K562 (cell line): ENCODE data around the gene FGGY. TPM values are rescaled to one million over a fixed set of nuclear protein-coding genes. Genes with fewer than 3 reads are reported as not detected.

Source experiments
- ATAC-seq: fragments of 200-7000 bp; cut with Tn5 transposase; 3 replicates; pipeline ENCODE4 v1.9.1; 2020; ENCODE audit warnings: moderate library complexity
- BruUV-seq: library from RNA; stranded (reverse); fragments of 400-500 nt; replicated peaks from 2 replicates; lab custom pipeline; 2021; lab: Mats Ljungman, UMichigan
- CTCF ChIA-PET: fragments of 300-600 bp; formaldehyde crosslinking; extraction: SDS; loops from one replicate; lab custom pipeline; 2021; ENCODE audit warnings: low intra/inter-chr PET ratio; lab: Yijun Ruan, JAX
- POLR2A ChIA-PET: fragments of 300-600, 350-650 bp; sonication (Branson Sonifier 250); formaldehyde crosslinking; extraction: SDS; loops from one replicate; lab custom pipeline; 2021; ENCODE audit warnings: antibody characterized with exemption, inconsistent platforms; lab: Yijun Ruan, JAX
- DNase-seq, 4 experiments: peaks; one replicate each; pipeline versions ENCODE4 v3.0.0 to v3.0.0-alpha.2; 2011 to 2018; ENCODE audit warnings: low spot score in 3 of 4, mixed read lengths in 3 of 4; ENCODE audit errors: extremely low read depth in 1 of 4
- FAIRE-seq: peaks from 2 replicates; lab custom pipeline; 2011; peaks lifted over from hg19 to GRCh38; lab: Jason Lieb, UNC
- H2AFZ ChIP-seq: 2 replicates; pipeline ENCODE4 v1.6.0; 2011; ENCODE audit warnings: low read depth, low read length, control low read depth, inconsistent platforms
- H3K27ac ChIP-seq: fragments of 200-600 bp; 3 replicates; pipeline ENCODE4 v1.8.0; 2011; ENCODE audit warnings: low read depth, mild to moderate bottlenecking, control low read depth, inconsistent platforms, low read length, moderate library complexity, mixed read lengths; ENCODE audit errors: extremely low read depth
- H3K27me3 ChIP-seq, 2 experiments: fragments of 300-600 bp in 1 of 2; 2 replicates in 1 of 2; 3 replicates in 1 of 2; pipeline versions ENCODE4 v1.6.0 to v1.8.0; 2011; ENCODE audit warnings: inconsistent platforms in 2 of 2, low read length in 2 of 2, mild to moderate bottlenecking in 1 of 2, mixed read lengths in 1 of 2, moderate library complexity in 1 of 2; ENCODE audit not compliant: control insufficient read depth in 2 of 2, insufficient read depth in 2 of 2
- H3K36me3 ChIP-seq: fragments of 300-600 bp; 3 replicates; pipeline ENCODE4 v1.8.0; 2011; ENCODE audit warnings: mild to moderate bottlenecking, low read length, inconsistent platforms; ENCODE audit not compliant: control insufficient read depth, insufficient read depth
- H3K4me1 ChIP-seq, 2 experiments: fragments of 200-600 bp in 1 of 2; replicated peaks in 1 of 2; 2 replicates in 1 of 2; 3 replicates in 1 of 2; pipeline versions ENCODE4 v1.5.1 to v1.8.0; 2011; ENCODE audit warnings: inconsistent platforms in 2 of 2, low read length in 2 of 2, mild to moderate bottlenecking in 1 of 2, mixed read lengths in 1 of 2, moderate library complexity in 1 of 2; ENCODE audit not compliant: control insufficient read depth in 2 of 2, insufficient read depth in 2 of 2
- H3K4me2 ChIP-seq: 2 replicates; pipeline ENCODE4 v1.6.1; 2011; ENCODE audit warnings: low read length, control low read depth, inconsistent platforms, mixed read lengths; ENCODE audit not compliant: insufficient read depth
- H3K4me3 ChIP-seq: fragments of 200-600 bp; sonication (generic), shearing (Covaris generic); 2 replicates; pipeline ENCODE4 v1.5.1; 2016; ENCODE audit warnings: control low read depth, inconsistent platforms
- H3K79me2 ChIP-seq: fragments of 200-600 bp; 3 replicates; pipeline ENCODE4 v1.8.0; 2011; ENCODE audit warnings: low read length, inconsistent platforms; ENCODE audit not compliant: control insufficient read depth, insufficient read depth
- H3K9ac ChIP-seq, 2 experiments: 2 replicates each; pipeline versions ENCODE4 v1.6.0 to v1.6.1; 2011; ENCODE audit warnings: low read depth in 2 of 2, low read length in 2 of 2, control low read depth in 1 of 2, inconsistent platforms in 1 of 2, mild to moderate bottlenecking in 1 of 2, mixed read lengths in 1 of 2; ENCODE audit not compliant: insufficient read depth in 1 of 2
- H3K9me1 ChIP-seq: one replicate; pipeline ENCODE4 v1.6.0; 2011; ENCODE audit warnings: inconsistent platforms, mild to moderate bottlenecking, low read length, moderate library complexity; ENCODE audit not compliant: control insufficient read depth, insufficient read depth
- H3K9me3 ChIP-seq: replicated peaks from 2 replicates; pipeline ENCODE4 v1.5.1; 2011; ENCODE audit warnings: low read depth, low read length, inconsistent platforms; ENCODE audit not compliant: control insufficient read depth, insufficient read depth
- H4K20me1 ChIP-seq: replicated peaks from 2 replicates; pipeline ENCODE4 v1.6.1; 2011; ENCODE audit warnings: low read length, inconsistent platforms, mixed read lengths; ENCODE audit not compliant: control insufficient read depth, insufficient read depth
- CBX2 ChIP-seq: fragments of 200-600 bp; sonication (generic); IDR thresholded peaks from one replicate; pipeline ENCODE4 v1.6.1; 2012; ENCODE audit warnings: mild to moderate bottlenecking, low read length, inconsistent platforms; ENCODE audit not compliant: insufficient read depth, poor library complexity, severe bottlenecking
- CHD1 ChIP-seq: fragments of 200-600 bp; sonication (generic); IDR thresholded peaks from one replicate; pipeline ENCODE4 v1.6.1; 2012; ENCODE audit warnings: mild to moderate bottlenecking, moderate library complexity, low read length, inconsistent platforms
- DPF2 ChIP-seq: fragments of 450-650 bp; IDR thresholded peaks from 2 replicates; pipeline ENCODE4 v1.6.1; 2016
- E2F6 ChIP-seq, 2 experiments: IDR thresholded peaks; 2 replicates each; pipeline ENCODE4 v1.6.1; 2011; ENCODE audit warnings: borderline replicate concordance in 1 of 2, control low read depth in 1 of 2, low read depth in 1 of 2, low read length in 1 of 2, mild to moderate bottlenecking in 1 of 2, mixed read lengths in 1 of 2, moderate library complexity in 1 of 2; ENCODE audit not compliant: insufficient read depth in 1 of 2, insufficient read length in 1 of 2, poor library complexity in 1 of 2, severe bottlenecking in 1 of 2; ENCODE audit errors: extremely low read depth in 1 of 2
- FOSL1 ChIP-seq: fragments of 200-800 bp; sonication (Bioruptor generic); conservative IDR thresholded peaks from 2 replicates; pipeline ENCODE4 v1.6.1; 2016; ENCODE audit warnings: missing genetic modification characterization, missing compliant biosample characterization
- GTF2A2 ChIP-seq: IDR thresholded peaks from 2 replicates; pipeline ENCODE4 v1.6.1; 2016; ENCODE audit warnings: mild to moderate bottlenecking, missing genetic modification characterization, missing compliant biosample characterization
- JUND ChIP-seq, 2 experiments: IDR thresholded peaks; 2 replicates in 1 of 2; 3 replicates in 1 of 2; pipeline ENCODE4 v1.6.1; 2011; ENCODE audit warnings: borderline replicate concordance in 2 of 2, low read depth in 2 of 2, low read length in 2 of 2, improper control_type of control experiment in 1 of 2, missing biosample characterization in 1 of 2, missing genetic modification characterization in 1 of 2, missing genetic modification reagents in 1 of 2
- KLF16 ChIP-seq: IDR thresholded peaks from 2 replicates; pipeline ENCODE4 v1.6.1; 2016; ENCODE audit warnings: antibody characterized with exemption
- RERE ChIP-seq: sonication (generic); formaldehyde crosslinking; IDR thresholded peaks from 2 replicates; pipeline ENCODE4 v1.8.0; 2023; ENCODE audit warnings: missing genetic modification reagents, mild to moderate bottlenecking, borderline replicate concordance
- ZC3H11A ChIP-seq: IDR thresholded peaks from 2 replicates; pipeline ENCODE4 v1.6.1; 2012; ENCODE audit warnings: low read depth, low read length, improper control_type of control experiment
- ZNF586 ChIP-seq: fragments of 450-650 bp; formaldehyde crosslinking; conservative IDR thresholded peaks from 2 replicates; pipeline ENCODE4 v1.4.0; 2020; ENCODE audit warnings: mild to moderate bottlenecking, moderate library complexity
- ZNF740 ChIP-seq, 3 experiments: fragments of 200-800 bp in 1 of 3; sonication (Bioruptor generic) in 1 of 3; sonication (generic) in 1 of 3; formaldehyde crosslinking in 1 of 3; IDR thresholded peaks; 2 replicates each; pipeline versions ENCODE4 v1.6.1 to v1.8.0; 2016 to 2022; ENCODE audit warnings: mild to moderate bottlenecking in 2 of 3, missing compliant biosample characterization in 2 of 3, missing genetic modification characterization in 2 of 3, missing genetic modification reagents in 1 of 3
- WGBS: fragments of 100-300 bp; shearing (Covaris generic); methylation state at CpG from one replicate; pipeline ENCODE4 v1.1.6; 2016; ENCODE audit warnings: low coverage, mixed read lengths; ENCODE audit not compliant: insufficient coverage; ENCODE audit errors: missing lambda C conversion rate; 5-methylcytosine and 5-hydroxymethylcytosine counted together
- in situ Hi-C: fragments of 300-500 bp; cut with MboI; formaldehyde crosslinking; loops from 4 replicates; pipeline ENCODE4 v1.15.0; 2018; ENCODE audit warnings: inconsistent platforms, mixed read lengths
- intact Hi-C: fragments of 100-400 bp; cut with micrococcal nuclease; formaldehyde crosslinking; loops from 2 replicates; pipeline ENCODE4 v1.14.2; 2022
- polyA plus RNA-seq, 8 experiments: library from polyadenylated mRNA; depleted of rRNA in 4 of 8; stranded (reverse) in 5 of 8; unstranded in 3 of 8; fragments of >200 nt; fragmentation: Nextera tagmentation in 2 of 8; fragmentation: Illumina TruSeq in 1 of 8; extraction: Ambion mirVana in 2 of 8; extraction: Trizol in 1 of 8; gene quantifications; 2 replicates each; pipeline versions ENCODE4 v1.2.1 to v1.2.3, GENCODE V29; 2011 to 2014; ENCODE audit warnings: inconsistent platforms in 1 of 8, missing spikeins in 1 of 8
- total RNA-seq, 7 experiments: library from RNA; depleted of rRNA in 6 of 7; stranded (reverse); fragments of >200 nt in 6 of 7; fragmentation: Illumina TruSeq in 2 of 7; extraction: Trizol in 2 of 7; gene quantifications; 2 replicates each; pipeline versions ENCODE4 v1.2.1 to v1.2.3, GENCODE V29; 2011 to 2021; ENCODE audit warnings: low replicate concordance in 1 of 7

The FGGY gene
- total and polyA plus RNA-seq, 9 of the 15 experiments (the other 6 are each of a cell fraction or from before 2014, with no cell fraction given), result 9.7 to 19.2 (median 12.6) TPM

GRCh38 chr1:59367301-59368007 is 70.6 kb downstream of the FGGY start:
- Histone ChIP-seq H4K20me1 (no peaks in the 10 kb centered on the region), H3K36me3 (no peaks in the 10 kb centered on the region), H2AFZ (no peak overlapping the region), H3K9me3 (no peaks in the 10 kb centered on the region), H3K79me2 (no peaks in the 10 kb centered on the region), H3K4me1 (no peaks in the 10 kb centered on the region), H3K9me1 (no peaks in the 10 kb centered on the region), H3K27me3 (no peaks in the 10 kb centered on the region), H3K9ac (no peak overlapping the region), H3K27ac (no peak overlapping the region), H3K4me2 (no peak overlapping the region), H3K4me3 (no peak overlapping the region)
- in situ Hi-C loops, result no loop called here
- no TSS peak for BruUV-seq
- FAIRE-seq (no peak), ATAC-seq (no peak), DNase-seq (no peak)
- ChIA-PET CTCF (no interaction called here), POLR2A (interaction anchor here (0.6 to 0.9 kb wide), 2 partner anchors 9 to 600 kb away, joined by 3 read pairs; no protein-coding TSS in a partner anchor)
- 7% methylated on average over 6 of the region's 6 CpGs for WGBS
- intact Hi-C loops, result no loop called here
- TF ChIP-seq JUND (IDR thresholded peaks at IDR 0.05; ENCODE audit: borderline replicate concordance, low read depth, low read length) (no peak), JUND (tag; IDR thresholded peaks at IDR 0.05; ENCODE audit: borderline replicate concordance, low read depth, low read length) (no peak), RERE (CRISPR knock-in tag) (no peak), CHD1 (no peak), E2F6 (IDR thresholded peaks at IDR 0.05; ENCODE audit: borderline replicate concordance in 1 of 2, extremely low read depth in 1 of 2, insufficient read depth in 1 of 2, insufficient read length in 1 of 2, low read depth in 1 of 2, low read length in 1 of 2, poor library complexity in 1 of 2, severe bottlenecking in 1 of 2) (no peak), ZNF586 (CRISPR knock-in tag) (no peak), KLF16 (no peak), FOSL1 (tag) (no peak), ZC3H11A (no peak), CBX2 (no peak), GTF2A2 (tag) (no peak), DPF2 (no peak), ZNF740 (CRISPR knock-in tag; IDR thresholded peaks at IDR 0.05) (no peak), ZNF740 (tag; IDR thresholded peaks at IDR 0.05) (no peak)
